Measurements from ENCODE around the gene PCCA. TPM values are rescaled to one million over a fixed set of nuclear protein-coding genes. Genes with fewer than 3 reads are reported as not detected.

Gene PCCA
- total and polyA plus RNA-seq, 2 of the 13 experiments (the other 11 are each of a cell fraction or from before 2014, with no cell fraction given) = 15.0 to 32.2 TPM

GRCh38 chr13:100336795-100337516 lies 248.1 kb downstream of the PCCA start:
- Histone ChIP-seq H3K36me3 (replicated peaks in 1 of 2; ENCODE audit: control insufficient read depth in 1 of 2, insufficient read depth in 2 of 2, low read length in 2 of 2) (no peaks in the 10 kb centered on the region; a peak in 2 of 5 replicates), H3K9me3 (ENCODE audit: low read length) (peaks cover 10% of the 10 kb centered on the region; the same call in 1 of the 2 replicates), H3K9ac (ENCODE audit: insufficient read depth, low read depth, low read length) (no peak overlapping the region), H3K27ac (ENCODE audit: extremely low read length, insufficient read depth, low read length) (no peak overlapping the region), H3K27me3 (ENCODE audit: control insufficient read depth in 1 of 2, insufficient read depth in 2 of 2, low read length in 2 of 2) (no peaks in the 10 kb centered on the region), H3K79me2 (ENCODE audit: insufficient read depth, low read length) (no peaks in the 10 kb centered on the region), H2AFZ (ENCODE audit: low read length) (no peak overlapping the region), H4K20me1 (ENCODE audit: insufficient read depth, low read length) (no peaks in the 10 kb centered on the region), H3K4me2 (ENCODE audit: low read depth, low read length) (no peak overlapping the region), H3K4me1 (ENCODE audit: insufficient read depth, low read length) (peaks cover 19% of the 10 kb centered on the region), H3K4me3 (replicated peaks in 1 of 3; ENCODE audit: insufficient read depth in 1 of 3, low read depth in 2 of 3, low read length in 3 of 3) (no peak overlapping the region)
- ATAC-seq (peak; percentile 99), FAIRE-seq (peak; percentile 69), DNase-seq (ENCODE audit: low spot score) (peak; percentile 80)
- in situ Hi-C loops (cut with HindIII; ENCODE audit: extremely low pct_ligation_motif_present, low pct_unique_long_range_greater_than_20kb) (no loop called here), intact Hi-C loops (cut with micrococcal nuclease; ENCODE audit: unreplicated experiment) (loop anchor here (1.0 kb wide), 1 partner anchor 18 kb away; no protein-coding TSS in a partner anchor)
- POLR2A ChIA-PET = no interaction called here
- 76% methylated on average over 8 of the region's 9 CpGs for WGBS (ENCODE audit: low lambda C conversion rate)
- CTCF ChIA-PET (ENCODE audit: low intra/inter-chr PET ratio, low total read pairs) = no interaction called here
- no TSS peak for BruUV-seq (replicated peaks)
- TF ChIP-seq ZNF234 (CRISPR knock-in tag; conservative IDR thresholded peaks at IDR 0.05) (no peak), ZNF329 (CRISPR knock-in tag; IDR thresholded peaks at IDR 0.05; ENCODE audit: low read depth) (no peak), ZBTB40 (IDR thresholded peaks at IDR 0.05) (no peak), ZBTB40 (CRISPR knock-in tag; IDR thresholded peaks at IDR 0.05) (no peak), RXRB (CRISPR knock-in tag; IDR thresholded peaks at IDR 0.05; ENCODE audit: borderline replicate concordance) (0 out of 2 replicates have a peak, but pooled peaks have one; percentile 28), HMG20A (CRISPR knock-in tag; IDR thresholded peaks at IDR 0.05; ENCODE audit: borderline replicate concordance) (peak; percentile 38; the same call in 1 of the 2 replicates), ZNF660 (CRISPR knock-in tag; IDR thresholded peaks at IDR 0.05; ENCODE audit: borderline replicate concordance, low read depth) (no peak), PCBP2 (optimal IDR thresholded peaks at IDR 0.05; ENCODE audit: low read depth, low read length, poor library complexity, severe bottlenecking) (no peak), ISL2 (CRISPR knock-in tag; IDR thresholded peaks at IDR 0.05) (no peak), ZNF17 (CRISPR knock-in tag; IDR thresholded peaks at IDR 0.05) (no peak), CBX5 (CRISPR knock-in tag; IDR thresholded peaks at IDR 0.05; ENCODE audit: borderline replicate concordance) (peak; percentile 63), RARA (CRISPR knock-in tag; IDR thresholded peaks at IDR 0.05) (peak; percentile 49), KDM2A (CRISPR knock-in tag; IDR thresholded peaks at IDR 0.05; ENCODE audit: borderline replicate concordance, low read depth) (0 out of 2 replicates have a peak, but pooled peaks have one; percentile 18), HBP1 (CRISPR knock-in tag; IDR thresholded peaks at IDR 0.05; ENCODE audit: low read depth) (no peak), RAD51 (IDR thresholded peaks at IDR 0.05; ENCODE audit: borderline replicate concordance) (no peak)
